Mesenchymal stem cell (in vitro differentiated cells and primary cell): Measurements from ENCODE around the gene C10orf62.
A peak's percentile ranks its signal among the peaks of the same experiment; 100 is the strongest.

ENCODE experiments used
- DNase-seq: peaks from one replicate; pipeline ENCODE4 v3.0.0-alpha.2; 2013
- H2AFZ ChIP-seq: one replicate; pipeline ENCODE4 v1.6.1; 2013; ENCODE audit warnings: low read depth, mild to moderate bottlenecking, control low read depth, inconsistent platforms, low read length, moderate library complexity
- H2AK5ac ChIP-seq: 2 replicates; pipeline ENCODE4 v1.6.1; 2013; ENCODE audit warnings: low read length, moderate library complexity, mild to moderate bottlenecking, inconsistent platforms; ENCODE audit not compliant: severe bottlenecking
- H2BK120ac ChIP-seq: one replicate; pipeline ENCODE4 v1.6.1; 2013; ENCODE audit warnings: low read depth, mild to moderate bottlenecking, inconsistent platforms, low read length, moderate library complexity
- H2BK12ac ChIP-seq, 2 experiments: one replicate each; pipeline ENCODE4 v1.6.1; 2013; ENCODE audit warnings: inconsistent platforms in 2 of 2, low read length in 2 of 2, mild to moderate bottlenecking in 2 of 2, moderate library complexity in 2 of 2, control low read depth in 1 of 2
- H2BK15ac ChIP-seq: one replicate; pipeline ENCODE4 v1.6.1; 2013; ENCODE audit warnings: mild to moderate bottlenecking, low read depth, inconsistent platforms; ENCODE audit not compliant: poor library complexity, severe bottlenecking
- H2BK5ac ChIP-seq: 2 replicates; pipeline ENCODE4 v1.6.1; 2013; ENCODE audit warnings: low read depth, mild to moderate bottlenecking, low read length, control low read depth, inconsistent platforms; ENCODE audit not compliant: poor library complexity, severe bottlenecking
- H3K14ac ChIP-seq, 2 experiments: one replicate each; pipeline ENCODE4 v1.6.1; 2013; ENCODE audit warnings: inconsistent platforms in 2 of 2, low read length in 2 of 2, control low read depth in 1 of 2, mild to moderate bottlenecking in 1 of 2, moderate library complexity in 1 of 2
- H3K18ac ChIP-seq, 2 experiments: one replicate each; pipeline ENCODE4 v1.6.1; 2013; ENCODE audit warnings: inconsistent platforms in 2 of 2, low read length in 2 of 2, control low read depth in 1 of 2, low read depth in 1 of 2, mild to moderate bottlenecking in 1 of 2
- H3K23ac ChIP-seq, 2 experiments: one replicate each; pipeline ENCODE4 v1.6.1; 2013; ENCODE audit warnings: inconsistent platforms in 2 of 2, low read length in 2 of 2, mild to moderate bottlenecking in 2 of 2, moderate library complexity in 2 of 2, control low read depth in 1 of 2
- H3K27ac ChIP-seq: 2 replicates; pipeline ENCODE4 v1.5.1; 2013; ENCODE audit warnings: mild to moderate bottlenecking, moderate library complexity, low read length, control low read depth, inconsistent platforms; ENCODE audit not compliant: poor library complexity, severe bottlenecking
- H3K27me3 ChIP-seq, 2 experiments: 2 replicates each; pipeline versions ENCODE4 v1.6.1 to v1.7.0; 2013; ENCODE audit warnings: low read length in 2 of 2, mild to moderate bottlenecking in 2 of 2, moderate library complexity in 2 of 2, control low read depth in 1 of 2, inconsistent platforms in 1 of 2; ENCODE audit not compliant: control insufficient read depth in 1 of 2, insufficient read depth in 1 of 2
- H3K36me3 ChIP-seq, 2 experiments: 2 replicates each; pipeline versions ENCODE4 v1.6.1 to v1.7.0; 2013; ENCODE audit warnings: low read length in 2 of 2, control low read depth in 1 of 2, inconsistent platforms in 1 of 2, low read depth in 1 of 2, mild to moderate bottlenecking in 1 of 2; ENCODE audit not compliant: insufficient read depth in 2 of 2, control insufficient read depth in 1 of 2
- H3K4ac ChIP-seq, 2 experiments: one replicate each; pipeline ENCODE4 v1.6.1; 2013; ENCODE audit warnings: inconsistent platforms in 2 of 2, low read length in 2 of 2, mild to moderate bottlenecking in 2 of 2, moderate library complexity in 2 of 2, control low read depth in 1 of 2, low read depth in 1 of 2
- H3K4me1 ChIP-seq: 2 replicates; pipeline ENCODE4 v1.6.1; 2013; ENCODE audit warnings: low read depth, low read length, control low read depth; ENCODE audit not compliant: control insufficient read depth, insufficient read depth
- H3K4me2 ChIP-seq: 2 replicates; pipeline ENCODE4 v1.6.1; 2013; ENCODE audit warnings: low read length, mild to moderate bottlenecking, inconsistent platforms; ENCODE audit not compliant: poor library complexity, severe bottlenecking
- H3K4me3 ChIP-seq, 2 experiments: 2 replicates each; pipeline versions ENCODE4 v1.5.1 to v1.7.0; 2013; ENCODE audit warnings: low read length in 2 of 2, mild to moderate bottlenecking in 2 of 2, control low read depth in 1 of 2, low read depth in 1 of 2; ENCODE audit not compliant: insufficient read depth in 1 of 2
- H3K79me1 ChIP-seq: replicated peaks from 2 replicates; pipeline ENCODE4 v1.6.1; 2013; ENCODE audit warnings: mild to moderate bottlenecking, control low read depth, low read length, inconsistent platforms; ENCODE audit not compliant: poor library complexity, severe bottlenecking
- H3K9ac ChIP-seq: 2 replicates; pipeline ENCODE4 v1.7.0; 2013; ENCODE audit warnings: mild to moderate bottlenecking, low read length, moderate library complexity
- H3K9me3 ChIP-seq: 2 replicates; pipeline ENCODE4 v1.7.0; 2013; ENCODE audit warnings: mild to moderate bottlenecking, low read length; ENCODE audit not compliant: control insufficient read depth
- H4K8ac ChIP-seq: one replicate; pipeline ENCODE4 v1.6.1; 2013; ENCODE audit warnings: inconsistent platforms, mild to moderate bottlenecking, low read length, moderate library complexity
- H4K91ac ChIP-seq: one replicate; pipeline ENCODE4 v1.6.1; 2013; ENCODE audit warnings: mild to moderate bottlenecking, low read length, inconsistent platforms
- WGBS: methylation state at CpG from one replicate; pipeline ENCODE4 v1.1.7; 2013; ENCODE audit warnings: mixed read lengths; 5-methylcytosine and 5-hydroxymethylcytosine counted together

The C10orf62 gene

GRCh38 chr10:97587183-97587582 lies 2.3 kb upstream of the C10orf62 start:
- H3K9ac ChIP-seq = no peak overlapping the region
- no peak overlapping the region for H3K4ac ChIP-seq
- no peak overlapping the region for H3K4me3 ChIP-seq
- no peak overlapping the region for H4K8ac ChIP-seq
- DNase-seq = no peak
- H2BK15ac ChIP-seq = no peak overlapping the region
- H2BK5ac ChIP-seq = no peak overlapping the region
- no peak overlapping the region for H3K4me2 ChIP-seq
- H3K9me3 ChIP-seq = no peaks in the 10 kb centered on the region
- H2BK12ac ChIP-seq = no peak overlapping the region
- peaks cover 48% of the 10 kb centered on the region for H3K4me1 ChIP-seq
- no peak overlapping the region for H3K23ac ChIP-seq
- H3K79me1 ChIP-seq = peaks cover 12% of the 10 kb centered on the region
- H2BK120ac ChIP-seq = no peak overlapping the region
- H3K27ac ChIP-seq = no peak overlapping the region
- no peaks in the 10 kb centered on the region for H3K27me3 ChIP-seq
- 80% methylated on average over 2 of the region's 2 CpGs for WGBS
- peaks cover 0 to 14% of the 10 kb centered on the region in 2 experiments for H3K36me3 ChIP-seq
- H4K91ac ChIP-seq = no peak overlapping the region
- peak overlapping the region; percentile 5 for H2AK5ac ChIP-seq
- H2AFZ ChIP-seq = peak overlapping the region; percentile 32
- no peak overlapping the region for H3K14ac ChIP-seq
- H3K18ac ChIP-seq = no peak overlapping the region

GRCh38 chr10:97590082-97590747 lies 694 bp downstream of the C10orf62 start:
- H4K8ac ChIP-seq = no peak overlapping the region
- WGBS = 94% methylated on average over 15 of the region's 15 CpGs

GRCh38 chr10:97590748-97591495 lies 1.4 kb downstream of the C10orf62 start:
- no peak overlapping the region for H2BK5ac ChIP-seq
- H3K14ac ChIP-seq = no peak overlapping the region
- H3K4me1 ChIP-seq = peaks cover 30% of the 10 kb centered on the region
- H4K8ac ChIP-seq = no peak overlapping the region
- no peaks in the 10 kb centered on the region for H3K27me3 ChIP-seq
- no peaks in the 10 kb centered on the region for H3K9me3 ChIP-seq
- no peak overlapping the region for H2BK120ac ChIP-seq
- H3K4me3 ChIP-seq = no peak overlapping the region
- DNase-seq = no peak
- H3K79me1 ChIP-seq = peaks cover 11% of the 10 kb centered on the region
- H3K9ac ChIP-seq = no peak overlapping the region
- no peak overlapping the region for H2AFZ ChIP-seq
- no peak overlapping the region for H2BK12ac ChIP-seq
- no peak overlapping the region for H3K18ac ChIP-seq
- no peak overlapping the region for H3K4me2 ChIP-seq
- peak overlapping the region; percentile 74 for H2AK5ac ChIP-seq
- H3K4ac ChIP-seq = no peak overlapping the region
- no peak overlapping the region for H2BK15ac ChIP-seq
- H4K91ac ChIP-seq = no peak overlapping the region
- peaks cover 0 to 8% of the 10 kb centered on the region in 2 experiments for H3K36me3 ChIP-seq
- no peak overlapping the region for H3K27ac ChIP-seq
- WGBS = 89% methylated on average over 3 of the region's 5 CpGs
- no peak overlapping the region for H3K23ac ChIP-seq

More at GRCh38 chr10:97590082-97590747, 694 bp downstream of the C10orf62 start:
- no peak overlapping the region for H3K27ac ChIP-seq
- H3K4me1 ChIP-seq = peaks cover 33% of the 10 kb centered on the region
- H3K4ac ChIP-seq = no peak overlapping the region
- no peak overlapping the region for H3K14ac ChIP-seq
- H2AK5ac ChIP-seq = peak overlapping the region; percentile 21
- peaks cover 0 to 8% of the 10 kb centered on the region in 2 experiments for H3K36me3 ChIP-seq
- peaks cover 11% of the 10 kb centered on the region for H3K79me1 ChIP-seq
- no peak overlapping the region for H2BK15ac ChIP-seq
- no peak overlapping the region for H3K18ac ChIP-seq
- no peak for DNase-seq
- H2BK120ac ChIP-seq = no peak overlapping the region
- H2AFZ ChIP-seq = no peak overlapping the region
- no peak overlapping the region for H2BK12ac ChIP-seq
- no peaks in the 10 kb centered on the region for H3K27me3 ChIP-seq
- H2BK5ac ChIP-seq = no peak overlapping the region
- no peak overlapping the region for H4K91ac ChIP-seq
- H3K4me3 ChIP-seq = no peak overlapping the region
- no peak overlapping the region for H3K9ac ChIP-seq
- no peaks in the 10 kb centered on the region for H3K9me3 ChIP-seq
- H3K23ac ChIP-seq = no peak overlapping the region
- no peak overlapping the region for H3K4me2 ChIP-seq

GRCh38 chr10:97593421-97593820 lies 3.9 kb downstream of the C10orf62 start:
- Histone ChIP-seq H3K9ac (no peak overlapping the region), H4K8ac (no peak overlapping the region), H2BK5ac (no peak overlapping the region), H3K4ac (no peak overlapping the region), H3K27me3 (no peaks in the 10 kb centered on the region), H3K9me3 (no peaks in the 10 kb centered on the region), H3K4me3 (no peak overlapping the region), H2BK15ac (no peak overlapping the region), H3K14ac (no peak overlapping the region), H3K23ac (no peak overlapping the region), H2AK5ac (no peak overlapping the region), H3K79me1 (peaks cover 7% of the 10 kb centered on the region), H2AFZ (no peak overlapping the region), H2BK12ac (no peak overlapping the region), H3K4me1 (peaks cover 33% of the 10 kb centered on the region), H2BK120ac (no peak overlapping the region), H3K27ac (no peak overlapping the region), H3K18ac (no peak overlapping the region), H3K4me2 (no peak overlapping the region), H3K36me3 (peaks cover 0 to 8% of the 10 kb centered on the region in 2 experiments), H4K91ac (no peak overlapping the region)
- no peak for DNase-seq
- WGBS = 92% methylated on average over 3 of the region's 4 CpGs
